ENCODE results near the gene SMIM11. TPM values are rescaled to one million over a fixed set of nuclear protein-coding genes. Genes with fewer than 3 reads are reported as not detected.
"Not testable (repeated sequence)": the region's sequence is repeated elsewhere in the genome, so short reads cannot be mapped to it uniquely, and the experiment has no call there.

The SMIM11 gene
- total RNA-seq, 1 donor from 2014 or later: 20.5 TPM

DNA sequence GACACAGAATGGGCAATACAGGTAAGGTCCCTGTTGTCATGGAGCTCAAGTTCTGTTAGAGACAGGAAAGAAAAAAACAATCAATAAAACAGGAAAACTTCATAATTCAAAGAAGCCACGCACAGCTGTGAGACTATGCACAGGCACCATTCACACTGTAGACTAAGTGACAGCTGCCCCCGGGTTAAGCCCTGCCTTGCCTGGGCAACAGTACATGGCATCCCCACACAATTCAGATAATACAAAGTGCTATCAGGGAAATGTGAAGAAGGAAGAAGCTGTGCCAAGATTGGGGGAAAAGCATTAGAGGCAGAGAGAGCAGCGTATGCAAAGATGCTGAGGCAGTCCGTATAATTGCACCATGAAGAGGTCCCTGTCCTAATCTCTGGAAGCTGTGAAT is 20.5 kb upstream of the SMIM11 start:
- DNase-seq (ENCODE audit: low spot score): no peak

- DNase-seq (ENCODE audit: low spot score): no peak
These were observed 19.7 kb upstream of the SMIM11 start for GRCh38 chr21:34355570-34355969.

DNA sequence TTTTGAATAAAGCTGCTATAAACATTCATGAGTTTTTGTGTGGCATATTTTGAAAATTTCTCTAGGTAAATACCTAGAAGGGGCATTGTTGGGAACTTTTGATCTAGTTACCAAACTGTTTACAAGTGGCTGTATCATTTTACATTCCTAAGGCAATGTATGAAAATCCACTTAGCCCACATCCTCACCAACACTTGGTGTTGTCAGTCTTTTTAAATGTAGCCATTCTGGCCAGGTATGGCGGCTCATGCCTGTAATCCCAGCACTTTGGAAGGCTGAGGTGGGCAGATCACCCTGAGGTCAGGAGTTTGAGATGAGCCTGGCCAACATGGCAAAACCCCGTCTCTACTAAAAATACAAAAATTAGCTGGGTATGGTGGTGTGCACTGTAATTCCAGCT is 17.4 kb upstream of the SMIM11 start:
- no peak for DNase-seq (ENCODE audit: low spot score)

- no peak for DNase-seq (ENCODE audit: low spot score)
These were observed 16.4 kb upstream of the SMIM11 start for GRCh38 chr21:34358866-34359265.

- DNase-seq (ENCODE audit: low spot score): no peak
These were observed 14.6 kb upstream of the SMIM11 start for GRCh38 chr21:34360488-34361241.

DNA sequence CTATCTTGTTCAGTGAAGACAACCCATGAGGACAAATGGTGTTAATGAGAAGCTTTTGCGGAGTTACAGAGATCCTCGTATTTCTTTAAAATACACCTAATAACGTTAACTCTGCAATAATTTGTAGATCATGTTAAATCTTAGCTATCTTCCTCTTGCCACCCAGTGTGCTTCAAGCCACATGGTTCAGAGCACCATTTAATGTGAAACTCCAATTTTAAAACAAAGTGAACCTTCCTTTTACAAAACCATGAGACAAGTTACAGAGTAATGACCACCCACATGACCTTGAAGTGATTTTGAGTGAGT is 13.2 kb upstream of the SMIM11 start:
- DNase-seq (ENCODE audit: low spot score): no peak

GRCh38 chr21:34362670-34363069 is 12.6 kb upstream of the SMIM11 start:
- no peak for DNase-seq (ENCODE audit: low spot score)

DNA sequence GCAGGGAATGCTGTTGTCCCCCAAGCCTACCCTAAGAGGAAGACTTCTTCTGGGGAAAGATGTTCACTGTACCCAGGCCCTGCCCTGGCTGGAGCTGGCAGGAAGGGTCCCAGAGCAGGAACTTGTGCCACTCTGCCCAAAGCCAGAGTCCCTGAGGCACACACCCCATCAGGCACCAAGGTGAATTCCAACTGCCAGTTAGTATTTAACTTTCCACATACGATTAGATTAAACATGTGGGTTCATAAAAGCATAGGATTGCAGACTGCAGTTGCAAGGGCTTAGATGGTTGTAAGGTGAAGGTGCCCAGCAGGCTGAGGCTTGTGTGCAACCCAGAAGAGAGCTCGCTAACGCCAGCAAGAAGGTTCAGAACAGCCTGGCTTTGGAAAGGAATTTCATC is 11.6 kb upstream of the SMIM11 start, which contains the start of gene KCNE2:
Gene KCNE2 (plus strand): TSS at position 274 of the 400 bp plus-strand sequence. CDS start 6,473 bp downstream, outside the sequence.
- DNase-seq (ENCODE audit: low spot score): no peak

GRCh38 chr21:34364921-34365320 is 10.4 kb upstream of the SMIM11 start:
- no peak for DNase-seq (ENCODE audit: low spot score)

- no peak for DNase-seq (ENCODE audit: low spot score)
These were observed 9.5 kb upstream of the SMIM11 start for GRCh38 chr21:34365809-34366208.

GRCh38 chr21:34367320-34367935 is 7.9 kb upstream of the SMIM11 start:
- peak; percentile 46 for DNase-seq (ENCODE audit: low spot score)

- no peak for DNase-seq (ENCODE audit: low spot score)
These were observed 5.6 kb upstream of the SMIM11 start for GRCh38 chr21:34369741-34370140.

- DNase-seq (ENCODE audit: low spot score): no peak
These were observed 3.0 kb upstream of the SMIM11 start for GRCh38 chr21:34372321-34372720.

- DNase-seq (ENCODE audit: low spot score): not testable (repeated sequence)
These were observed 845 bp upstream of the SMIM11 start for GRCh38 chr21:34374462-34374861.

GRCh38 chr21:34375619-34375972 is 289 bp downstream of the SMIM11 start:
- not testable (repeated sequence) for DNase-seq (ENCODE audit: low spot score)

GRCh38 chr21:34383138-34383537 is 7.8 kb downstream of the SMIM11 start:
- DNase-seq (ENCODE audit: low spot score): not testable (repeated sequence)

DNA sequence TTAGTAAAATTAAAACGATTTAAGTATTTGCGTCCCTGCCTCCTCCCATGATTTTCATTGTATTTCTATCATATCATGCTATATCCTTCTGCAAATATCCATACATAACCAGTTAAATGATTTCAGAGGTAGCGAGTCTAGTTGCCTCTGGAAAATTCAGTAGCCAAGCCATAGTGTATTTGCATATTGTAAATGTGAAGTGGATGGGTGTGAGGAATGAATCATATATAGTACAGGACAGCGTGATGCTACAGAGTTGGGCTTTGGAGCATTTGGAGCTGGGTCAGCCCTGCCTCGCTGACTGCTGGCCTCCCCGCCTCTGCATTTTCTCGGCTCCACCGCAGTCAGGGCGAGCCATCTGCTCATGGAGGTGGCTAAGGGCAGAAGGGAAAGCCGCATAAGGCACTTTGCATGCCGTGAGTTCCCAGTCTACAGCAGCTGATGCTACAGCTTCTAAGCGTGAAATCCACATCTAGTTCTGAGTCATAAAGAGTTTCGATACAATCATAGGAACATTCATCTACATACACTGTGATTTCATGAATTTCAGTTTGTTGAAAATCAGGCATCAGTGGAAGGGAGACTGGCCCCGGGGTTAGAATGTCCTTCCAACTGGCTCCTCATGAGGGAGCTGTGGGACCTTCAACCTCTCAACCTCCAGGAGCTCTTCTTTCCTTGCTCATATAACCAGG is 8.6 kb downstream of the SMIM11 start:
- DNase-seq (ENCODE audit: low spot score): not testable (repeated sequence)

GRCh38 chr21:34400522-34400921 is 25.2 kb downstream of the SMIM11 start:
- not testable (repeated sequence) for DNase-seq (ENCODE audit: low spot score)

DNA sequence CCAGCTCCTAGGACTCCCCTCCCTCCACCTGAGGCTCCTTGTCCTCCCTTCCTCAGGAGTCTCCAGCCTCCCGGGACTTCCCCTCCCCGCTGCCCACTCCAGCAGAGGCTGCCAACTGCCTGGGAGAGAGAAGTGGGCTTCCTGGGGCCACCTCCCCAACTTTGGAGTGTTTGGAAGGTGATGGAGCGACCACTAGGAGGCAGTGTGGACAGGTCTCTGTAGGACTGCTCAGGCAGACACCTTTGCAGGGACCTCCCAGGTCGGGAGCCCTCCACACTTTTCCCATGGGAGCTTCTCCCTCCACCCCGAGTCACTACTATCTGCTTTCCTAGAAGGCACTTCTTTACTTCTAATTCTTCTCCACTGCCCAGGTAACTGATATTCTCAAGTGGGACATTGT is 29.4 kb downstream of the SMIM11 start:
- DNase-seq (ENCODE audit: low spot score): not testable (repeated sequence)

DNA sequence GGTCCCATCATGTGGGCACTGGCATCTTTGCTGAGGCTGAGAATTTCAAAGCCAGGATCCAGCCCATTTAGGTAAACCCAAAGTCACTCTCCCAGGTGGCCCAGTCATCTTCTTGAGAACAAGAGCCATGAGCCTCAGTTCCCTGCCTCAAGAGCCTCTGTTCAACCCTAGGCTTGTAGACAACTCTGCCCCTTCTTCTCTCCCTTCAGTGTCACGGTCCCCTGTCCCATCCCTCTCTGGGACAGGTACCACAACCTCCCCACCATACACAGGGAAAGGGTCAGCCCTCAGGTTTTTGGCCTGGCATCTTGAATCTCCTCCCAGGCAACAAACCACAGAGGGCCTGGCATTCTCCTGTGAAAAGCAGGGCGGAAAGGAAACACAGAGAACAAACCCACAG is 30.4 kb downstream of the SMIM11 start:
- not testable (repeated sequence) for DNase-seq (ENCODE audit: low spot score)

DNA sequence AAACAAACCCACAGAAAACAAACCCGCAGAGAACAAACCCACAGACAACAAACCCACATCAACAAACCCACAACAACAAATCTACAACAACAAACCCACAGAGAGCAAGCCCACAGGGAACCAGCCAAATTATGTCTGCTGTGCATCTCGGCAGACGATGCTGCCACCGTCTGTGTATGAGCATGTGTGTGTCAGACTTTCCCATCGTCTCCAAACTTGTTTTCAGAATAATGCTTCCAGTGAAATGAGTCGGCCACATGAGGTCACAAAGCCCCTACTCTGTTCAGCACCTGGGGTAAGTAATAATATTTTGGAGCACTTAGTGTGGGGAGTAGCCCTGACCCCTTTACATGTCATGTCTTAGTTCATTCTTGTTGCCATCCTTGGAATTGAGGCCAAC is 30.8 kb downstream of the SMIM11 start:
- DNase-seq (ENCODE audit: low spot score): not testable (repeated sequence)

GRCh38 chr21:34406676-34407075 is 31.4 kb downstream of the SMIM11 start:
- DNase-seq (ENCODE audit: low spot score): not testable (repeated sequence)

GRCh38 chr21:34407294-34407693 is 32.0 kb downstream of the SMIM11 start:
- DNase-seq (ENCODE audit: low spot score): not testable (repeated sequence)

Data from mucosa of gallbladder (tissue), 1 donor.